Activated gamma-delta T cell treated with anti-CD3 and anti-CD28 coated beads, Interleukin-2, amount 50 U/mL, for 16 hours (primary cell): Measurements from ENCODE around the gene PLA2G4A.
"Not testable (repeated sequence)": the region's sequence is repeated elsewhere in the genome, so short reads cannot be mapped to it uniquely, and the experiment has no call there.

Source experiments
- DNase-seq: peaks from one replicate; pipeline ENCODE4 v3.0.0-alpha.2; 2020; ENCODE audit warnings: low read depth

Gene PLA2G4A

DNA sequence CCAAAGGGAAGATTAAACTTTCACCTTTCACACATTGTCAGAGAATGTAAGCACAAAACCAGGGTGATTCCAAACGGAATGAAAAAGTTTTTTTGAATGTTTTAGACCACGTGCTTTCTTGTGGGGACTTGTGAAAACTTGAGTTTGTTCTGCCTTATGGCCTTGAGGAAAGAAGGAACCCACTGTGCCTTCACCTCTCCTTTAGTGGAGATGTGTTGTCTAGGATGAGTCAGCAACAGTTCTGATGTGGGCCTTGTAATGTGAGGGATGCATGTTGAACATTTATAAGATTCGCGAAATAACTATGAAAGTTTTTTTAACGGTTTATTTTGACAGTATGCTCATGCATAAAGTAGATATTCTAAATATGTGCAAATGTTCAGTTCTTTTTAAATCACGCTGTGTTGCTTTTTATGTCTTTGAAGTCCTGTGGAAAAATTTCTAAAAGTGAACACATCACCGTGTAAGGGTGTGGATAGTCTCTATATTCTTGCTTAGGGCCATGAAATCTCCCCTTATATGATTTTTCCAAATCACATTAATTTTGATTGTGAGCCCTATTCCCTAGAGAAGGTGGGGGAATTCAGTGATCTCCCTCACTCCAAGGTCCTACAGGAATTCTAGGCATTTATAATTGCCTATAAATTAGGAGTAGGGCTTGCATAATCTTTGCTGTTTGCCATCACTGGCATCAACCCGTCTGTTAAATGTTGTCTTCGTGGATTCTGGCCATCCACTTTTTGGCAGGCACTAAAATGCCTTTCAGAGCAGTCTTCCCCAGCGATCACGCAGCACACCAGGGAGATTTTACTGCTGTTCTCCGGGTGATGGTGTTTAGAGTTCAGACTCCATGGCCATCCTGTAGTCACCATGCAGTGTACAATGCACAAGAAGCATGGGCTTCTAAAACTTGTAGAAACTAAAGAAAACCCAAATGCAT is 47.4 kb downstream of the PLA2G4A start:
- DNase-seq: no peak

- DNase-seq: no peak
Measured at GRCh38 chr1:186878356-186878755, 49.6 kb downstream of the PLA2G4A start.

GRCh38 chr1:186880982-186881381 is 52.2 kb downstream of the PLA2G4A start:
- DNase-seq: no peak

GRCh38 chr1:186882372-186883134 is 53.8 kb downstream of the PLA2G4A start:
- DNase-seq: no peak

DNA sequence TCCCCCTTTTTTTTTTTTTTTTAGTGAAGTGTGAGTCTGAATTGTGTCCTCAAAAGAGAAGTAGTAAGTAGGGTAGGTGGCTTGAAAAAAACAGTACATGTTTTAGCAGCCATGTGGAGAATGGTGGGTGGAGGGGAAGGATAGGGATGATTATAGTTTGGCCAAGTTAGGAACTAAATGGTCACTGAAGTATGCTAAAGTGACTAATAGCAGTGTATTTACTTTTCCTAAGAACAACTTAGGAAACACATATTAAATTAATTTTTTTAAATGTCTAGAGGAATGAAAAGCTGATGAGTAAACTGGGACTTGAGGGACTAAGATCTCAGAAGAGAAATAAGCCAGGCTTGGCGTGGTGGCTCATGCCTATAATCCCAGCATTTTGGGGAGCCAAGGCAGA is 55.5 kb downstream of the PLA2G4A start:
- no peak for DNase-seq

- DNase-seq: no peak
Measured at GRCh38 chr1:186887203-186887602, 58.5 kb downstream of the PLA2G4A start.

DNA sequence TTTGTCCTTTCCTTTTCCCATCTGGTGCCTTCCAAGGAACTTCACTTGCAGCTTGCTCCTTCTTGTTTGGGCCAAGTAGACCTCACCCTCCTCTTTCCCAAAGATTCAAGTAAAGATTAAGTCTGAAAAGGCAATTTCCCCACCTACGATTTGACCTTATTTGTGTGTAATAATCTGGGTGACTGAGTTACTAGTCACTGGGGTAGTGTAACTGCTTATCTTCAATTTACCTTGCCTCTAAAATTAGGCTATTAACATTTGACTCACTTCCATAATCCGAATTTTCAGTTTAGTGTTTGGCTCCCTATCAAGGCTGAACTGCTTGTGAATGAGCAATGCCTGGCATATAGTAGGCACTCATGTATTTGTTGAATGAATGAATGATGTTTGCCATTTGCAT is 59.6 kb downstream of the PLA2G4A start:
- DNase-seq: no peak

DNA sequence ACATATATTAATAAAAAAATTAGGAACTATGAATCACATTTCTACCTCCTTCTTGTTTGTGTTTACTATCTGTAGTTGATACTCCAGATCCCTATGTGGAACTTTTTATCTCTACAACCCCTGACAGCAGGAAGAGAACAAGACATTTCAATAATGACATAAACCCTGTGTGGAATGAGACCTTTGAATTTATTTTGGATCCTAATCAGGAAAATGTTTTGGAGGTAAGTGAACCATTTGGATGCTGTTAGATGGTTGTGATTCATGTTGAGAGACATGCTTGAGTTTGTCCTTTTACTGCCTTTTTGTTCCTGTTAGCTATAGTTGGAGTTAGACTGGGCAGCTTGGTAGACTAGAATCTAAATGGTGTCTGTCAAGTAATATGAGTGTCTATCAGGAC is 64.2 kb downstream of the PLA2G4A start:
- no peak for DNase-seq

DNA sequence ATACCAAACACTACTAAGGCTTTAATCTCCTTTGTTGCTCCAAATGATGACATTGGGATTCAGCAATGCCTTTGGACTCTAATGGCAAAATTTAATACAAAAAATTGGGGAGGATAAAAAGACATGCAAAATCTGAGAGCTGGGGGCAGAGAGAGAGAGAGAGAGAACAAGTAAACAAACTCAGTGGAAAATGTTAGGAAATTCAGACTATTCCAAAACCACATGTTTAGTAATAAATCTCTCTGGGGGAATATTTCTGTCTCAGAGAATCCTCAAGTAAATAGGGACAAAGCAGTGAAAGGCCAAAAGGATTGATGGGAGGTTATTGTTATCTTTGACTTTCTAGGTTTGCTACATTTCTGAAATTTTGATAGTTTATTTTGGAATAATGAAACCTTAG is 65.7 kb downstream of the PLA2G4A start:
- DNase-seq: no peak

- no peak for DNase-seq
Measured at GRCh38 chr1:186896211-186896610, 67.5 kb downstream of the PLA2G4A start.

GRCh38 chr1:186897008-186897407 is 68.3 kb downstream of the PLA2G4A start:
- DNase-seq: no peak

- no peak for DNase-seq
Measured at GRCh38 chr1:186899577-186899976, 70.8 kb downstream of the PLA2G4A start.

GRCh38 chr1:186899977-186900376 is 71.2 kb downstream of the PLA2G4A start:
- no peak for DNase-seq

GRCh38 chr1:186900539-186901237 is 71.9 kb downstream of the PLA2G4A start:
- no peak for DNase-seq

DNA sequence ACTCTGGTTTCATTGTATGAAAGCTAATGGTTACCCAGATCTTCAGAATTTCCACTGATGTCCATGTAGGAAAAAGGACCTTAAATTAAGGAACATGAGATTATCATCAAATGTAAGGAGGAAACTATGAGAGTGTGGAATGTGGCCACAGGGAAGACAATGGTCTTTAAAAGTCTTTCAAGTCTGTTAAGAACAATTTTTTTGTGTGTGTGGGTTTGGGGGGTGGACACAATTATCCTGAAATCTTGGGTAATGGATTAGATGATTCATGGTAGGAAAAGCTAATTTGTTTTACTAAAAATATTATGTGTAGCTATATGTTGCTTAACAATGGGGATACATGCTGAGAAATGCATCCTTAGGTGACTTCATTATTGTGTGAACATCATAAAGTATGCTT is 72.9 kb downstream of the PLA2G4A start:
- no peak for DNase-seq

- no peak for DNase-seq
Measured at GRCh38 chr1:186903374-186904136, 74.8 kb downstream of the PLA2G4A start.

GRCh38 chr1:186904361-186904760 is 75.6 kb downstream of the PLA2G4A start:
- DNase-seq: no peak

DNA sequence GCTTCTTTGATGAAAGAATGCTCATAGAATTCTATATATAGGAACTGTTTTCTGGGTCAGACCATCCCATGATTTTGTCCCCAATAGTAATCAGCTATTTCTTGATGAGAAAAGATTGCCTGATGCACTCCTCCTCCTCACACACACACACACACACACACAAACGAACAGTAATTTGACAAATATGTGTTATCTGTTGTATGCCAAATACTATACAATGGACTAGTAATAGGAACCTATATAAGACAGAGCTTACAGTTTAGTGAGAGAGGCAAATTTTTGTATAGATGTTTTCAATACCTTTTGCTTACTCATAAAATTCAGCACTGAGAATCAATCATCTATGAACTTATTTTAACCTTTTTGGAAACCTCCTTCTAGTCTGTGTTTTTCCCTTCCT is 76.8 kb downstream of the PLA2G4A start:
- DNase-seq: no peak

- no peak for DNase-seq
Measured at GRCh38 chr1:186915555-186915954, 86.8 kb downstream of the PLA2G4A start.

DNA sequence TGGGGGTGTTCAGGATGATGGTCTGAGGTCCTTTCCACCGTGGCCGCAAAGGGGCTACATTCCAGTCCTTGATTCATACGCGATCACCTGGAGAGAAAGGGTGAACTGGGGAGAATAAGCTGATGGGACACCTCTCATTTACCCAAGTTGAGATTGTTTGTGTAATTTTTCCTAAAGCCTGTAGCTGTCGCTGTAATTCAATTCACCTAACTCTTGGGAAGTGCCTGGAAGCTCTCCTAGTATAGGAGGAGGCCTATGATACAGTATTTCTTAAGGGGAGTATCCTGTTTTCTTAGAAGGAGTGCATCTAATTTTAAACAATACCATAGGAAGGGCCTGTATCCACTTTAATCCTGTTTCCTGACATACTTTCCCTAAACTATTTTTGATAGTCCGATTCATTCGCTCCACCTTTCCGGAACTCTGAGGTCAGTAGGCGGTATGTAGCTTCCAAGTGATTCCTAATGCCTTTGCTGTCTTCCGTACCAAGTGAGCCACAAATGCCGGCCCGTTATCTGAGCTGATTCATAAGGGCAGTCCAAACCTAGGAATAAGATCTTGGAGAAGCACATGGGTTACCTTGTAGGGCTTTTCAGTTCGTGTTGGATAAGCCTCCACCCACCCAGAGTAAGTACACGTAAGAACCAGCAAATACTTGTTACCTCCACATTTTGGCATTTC is 88.5 kb downstream of the PLA2G4A start:
- DNase-seq: not testable (repeated sequence)

DNA sequence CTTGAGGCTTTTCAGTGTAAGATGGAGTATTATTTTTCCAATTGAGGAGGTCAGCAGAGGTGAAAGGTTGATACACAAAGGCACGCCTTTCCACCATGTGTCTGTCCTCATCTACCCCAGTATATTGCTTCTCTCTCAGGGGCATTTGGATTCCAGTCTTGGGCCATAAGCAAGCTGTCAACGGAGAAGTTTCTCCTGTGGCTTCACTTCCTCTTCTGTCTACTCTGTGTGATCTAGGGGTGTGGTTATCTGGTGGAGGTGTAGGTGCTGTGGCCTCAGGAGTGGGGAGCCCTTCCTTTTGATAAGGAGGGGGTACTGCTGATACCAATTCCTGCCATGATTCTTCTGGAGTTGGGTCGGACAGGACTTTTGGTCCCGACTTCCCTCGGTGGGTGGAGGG is 92.6 kb downstream of the PLA2G4A start:
- not testable (repeated sequence) for DNase-seq
